MM.1S (cell line): Measurements from ENCODE around the gene VPS35L.

Experiments used
- DNase-seq: peaks from one replicate; pipeline ENCODE4 v3.0.0-alpha.2; 2015
- H2AFZ ChIP-seq: fragments of 300-600 bp; sonication (generic); 2 replicates; pipeline ENCODE4 v1.6.0; 2016; ENCODE audit warnings: antibody characterized with exemption, low read length
- H3F3A ChIP-seq: fragments of 300-600 bp; sonication (generic); 2 replicates; pipeline ENCODE4 v1.6.1; 2016; ENCODE audit warnings: mild to moderate bottlenecking, antibody characterized with exemption, low read length, moderate library complexity, mixed read lengths; ENCODE audit not compliant: insufficient read depth
- H3K27ac ChIP-seq: fragments of 300-600 bp; sonication (generic); 2 replicates; pipeline ENCODE4 v1.5.1; 2016; ENCODE audit warnings: mild to moderate bottlenecking, low read length
- H3K27me3 ChIP-seq: fragments of 300-600 bp; sonication (generic); replicated peaks from 2 replicates; pipeline ENCODE4 v1.6.0; 2016; ENCODE audit warnings: low read length; ENCODE audit not compliant: insufficient read depth
- H3K36me3 ChIP-seq: fragments of 300-600 bp; sonication (generic); replicated peaks from 2 replicates; pipeline ENCODE4 v1.6.1; 2016; ENCODE audit warnings: mild to moderate bottlenecking, low read length, mixed read lengths; ENCODE audit not compliant: insufficient read depth
- H3K4me1 ChIP-seq: fragments of 300-600 bp; sonication (generic); 2 replicates; pipeline ENCODE4 v1.6.1; 2016; ENCODE audit warnings: low read length, mixed read lengths
- H3K4me2 ChIP-seq: fragments of 300-600 bp; sonication (generic); 2 replicates; pipeline ENCODE4 v1.6.0; 2016; ENCODE audit warnings: low read depth, low read length
- H3K4me3 ChIP-seq: fragments of 300-600 bp; sonication (generic); 2 replicates; pipeline ENCODE4 v1.5.1; 2016; ENCODE audit warnings: low read length, mixed read lengths
- H3K79me2 ChIP-seq: fragments of 300-600 bp; sonication (generic); 2 replicates; pipeline ENCODE4 v1.6.1; 2016; ENCODE audit warnings: mixed run types, low read length, mixed read lengths
- H3K9ac ChIP-seq: fragments of 300-600 bp; sonication (generic); 2 replicates; pipeline ENCODE4 v1.6.1; 2016; ENCODE audit warnings: low read length, mixed read lengths
- H3K9me2 ChIP-seq: fragments of 300-600 bp; sonication (generic); replicated peaks from 2 replicates; pipeline ENCODE4 v1.6.1; 2016; ENCODE audit warnings: mild to moderate bottlenecking, low read length, mixed read lengths; ENCODE audit not compliant: insufficient read depth
- H3K9me3 ChIP-seq: fragments of 300-600 bp; sonication (generic); replicated peaks from 2 replicates; pipeline ENCODE4 v1.6.1; 2016; ENCODE audit warnings: mild to moderate bottlenecking, low read length, mixed read lengths; ENCODE audit not compliant: insufficient read depth
- H4K20me1 ChIP-seq: fragments of 300-600 bp; sonication (generic); 2 replicates; pipeline ENCODE4 v1.6.1; 2016; ENCODE audit warnings: mild to moderate bottlenecking, low read length, moderate library complexity, mixed read lengths; ENCODE audit not compliant: insufficient read depth
- CTCF ChIP-seq: fragments of 300-600 bp; sonication (generic); IDR thresholded peaks from 2 replicates; pipeline ENCODE4 v1.5.1; 2016; ENCODE audit warnings: antibody characterized with exemption, low read length, mixed read lengths
- EZH2 ChIP-seq: fragments of 300-600 bp; sonication (generic); optimal IDR thresholded peaks from 2 replicates; pipeline ENCODE3; 2017; ENCODE audit warnings: low read depth, mild to moderate bottlenecking, antibody characterized with exemption, low read length, mixed read lengths
- EZH2phosphoT487 ChIP-seq: fragments of 300-600 bp; sonication (generic); IDR thresholded peaks from 2 replicates; pipeline ENCODE4 v1.6.1; 2018; ENCODE audit warnings: antibody characterized with exemption, low read length

The VPS35L gene

GRCh38 chr16:19639986-19640421, 84.5 kb downstream of the VPS35L start:
- Histone ChIP-seq H3K79me2 (no peaks in the 10 kb centered on the region), H3K9ac (no peak overlapping the region), H3K27ac (no peak overlapping the region), H2AFZ (no peak overlapping the region), H3K9me3 (no peaks in the 10 kb centered on the region), H4K20me1 (no peaks in the 10 kb centered on the region), H3K9me2 (no peaks in the 10 kb centered on the region), H3K4me2 (no peak overlapping the region), H3F3A (no peaks in the 10 kb centered on the region), H3K4me3 (no peak overlapping the region), H3K27me3 (no peaks in the 10 kb centered on the region), H3K4me1 (no peaks in the 10 kb centered on the region), H3K36me3 (no peaks in the 10 kb centered on the region)
- no peak for DNase-seq
- no peak for TF ChIP-seq CTCF
- TF ChIP-seq EZH2phosphoT487 = no peak
- TF ChIP-seq EZH2 = no peak

GRCh38 chr16:19642501-19642900, 87.0 kb downstream of the VPS35L start:
- no peak for TF ChIP-seq EZH2phosphoT487
- TF ChIP-seq EZH2 = no peak
- TF ChIP-seq CTCF = no peak
- no peaks in the 10 kb centered on the region for H3K4me1 ChIP-seq

GRCh38 chr16:19644877-19645276, 89.4 kb downstream of the VPS35L start:
- no peak overlapping the region for H2AFZ ChIP-seq
- H4K20me1 ChIP-seq = no peaks in the 10 kb centered on the region
- no peak overlapping the region for H3K27ac ChIP-seq
- H3K9ac ChIP-seq = no peak overlapping the region
- H3F3A ChIP-seq = no peaks in the 10 kb centered on the region
- no peaks in the 10 kb centered on the region for H3K27me3 ChIP-seq
- DNase-seq = no peak
- H3K4me3 ChIP-seq = no peak overlapping the region
- H3K4me2 ChIP-seq = no peak overlapping the region
- no peaks in the 10 kb centered on the region for H3K9me2 ChIP-seq
- H3K4me1 ChIP-seq = no peaks in the 10 kb centered on the region
- no peaks in the 10 kb centered on the region for H3K36me3 ChIP-seq
- H3K9me3 ChIP-seq = no peaks in the 10 kb centered on the region
- no peak for TF ChIP-seq EZH2
- no peak for TF ChIP-seq EZH2phosphoT487
- no peak for TF ChIP-seq CTCF
- H3K79me2 ChIP-seq = no peaks in the 10 kb centered on the region

More at GRCh38 chr16:19642501-19642900, 87.0 kb downstream of the VPS35L start:
- no peak overlapping the region for H3K9ac ChIP-seq
- H4K20me1 ChIP-seq = no peaks in the 10 kb centered on the region
- H3F3A ChIP-seq = no peaks in the 10 kb centered on the region
- DNase-seq = no peak
- H3K4me2 ChIP-seq = no peak overlapping the region
- H3K79me2 ChIP-seq = no peaks in the 10 kb centered on the region
- H3K36me3 ChIP-seq = no peaks in the 10 kb centered on the region
- H3K4me3 ChIP-seq = no peak overlapping the region
- H3K9me3 ChIP-seq = no peaks in the 10 kb centered on the region
- no peak overlapping the region for H2AFZ ChIP-seq
- no peaks in the 10 kb centered on the region for H3K9me2 ChIP-seq
- H3K27ac ChIP-seq = no peak overlapping the region
- no peaks in the 10 kb centered on the region for H3K27me3 ChIP-seq
